ENCODE results near the gene CABP2. TPM values are rescaled to one million over a fixed set of nuclear protein-coding genes. Genes with fewer than 3 reads are reported as not detected.
A peak's percentile ranks its signal among the peaks of the same experiment; 100 is the strongest.

The CABP2 gene
- total RNA-seq, 1 donor from 2014 or later = not detected

DNA sequence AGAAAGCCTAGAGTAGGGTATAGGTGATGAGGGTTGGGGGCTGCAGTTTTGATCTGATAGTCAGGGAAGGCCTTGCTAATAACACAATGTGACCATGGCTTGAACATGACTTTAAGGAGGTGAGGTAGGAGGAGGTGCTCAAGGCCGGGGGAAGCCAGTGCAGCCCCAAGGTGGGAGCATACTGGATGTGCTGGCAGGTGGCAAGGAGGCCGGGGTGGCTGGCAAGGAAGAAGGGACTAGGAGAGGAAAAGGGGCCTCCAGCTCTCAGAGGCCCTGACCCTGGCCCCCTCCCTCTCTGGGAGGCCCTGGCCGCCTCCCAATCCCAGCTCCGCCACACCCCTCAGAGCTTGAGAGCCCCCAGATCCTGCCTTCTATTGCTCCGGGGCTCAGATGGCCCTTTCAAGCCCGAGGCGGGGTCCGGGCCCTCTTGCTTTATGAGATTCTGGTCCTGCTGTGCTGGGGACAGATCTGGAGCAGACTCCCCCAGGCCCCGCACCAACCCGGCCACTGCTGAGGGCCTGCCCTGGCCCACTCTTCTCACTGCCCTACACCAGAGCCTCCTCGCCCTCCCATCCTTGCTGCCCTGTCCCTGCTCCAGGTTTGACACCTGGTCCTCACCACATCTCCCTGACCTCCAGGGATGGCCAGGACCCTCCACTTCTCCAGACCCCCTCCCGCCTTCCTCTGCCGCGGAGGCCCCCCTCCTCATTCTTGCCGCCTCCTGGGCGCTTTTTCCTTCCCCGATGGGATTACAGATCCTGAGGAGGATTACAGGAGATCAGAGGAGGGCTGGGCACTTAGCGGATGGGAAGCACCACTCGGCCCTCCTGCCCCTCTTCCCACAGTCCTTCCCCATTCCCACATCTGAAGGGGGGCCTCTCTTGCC lies 19.9 kb downstream of the CABP2 start:
- intact Hi-C loops (cut with micrococcal nuclease) = no loop called here
- H3K36me3 Mint-ChIP-seq (ENCODE audit: low read depth) = peaks cover 36% of the 10 kb centered on the region
- H3K27ac Mint-ChIP-seq = peak overlapping the region; percentile 78
- H3K4me1 Mint-ChIP-seq (ENCODE audit: low read depth) = peaks cover 41% of the 10 kb centered on the region
- peak overlapping the region; percentile 88 for H3K4me3 Mint-ChIP-seq
- no peaks in the 10 kb centered on the region for H3K9me3 Mint-ChIP-seq
- no peaks in the 10 kb centered on the region for H3K27me3 Mint-ChIP-seq (ENCODE audit: insufficient read depth)
- DNase-seq (ENCODE audit: low spot score) = no peak

- intact Hi-C loops (cut with micrococcal nuclease) = no loop called here
- DNase-seq (ENCODE audit: low spot score) = no peak
- H3K27ac Mint-ChIP-seq = peak overlapping the region; percentile 78
- H3K36me3 Mint-ChIP-seq (ENCODE audit: low read depth) = peaks cover 35% of the 10 kb centered on the region
- no peaks in the 10 kb centered on the region for H3K27me3 Mint-ChIP-seq (ENCODE audit: insufficient read depth)
- peak overlapping the region; percentile 88 for H3K4me3 Mint-ChIP-seq
- no peaks in the 10 kb centered on the region for H3K9me3 Mint-ChIP-seq
- peaks cover 41% of the 10 kb centered on the region for H3K4me1 Mint-ChIP-seq (ENCODE audit: low read depth)
Measured at GRCh38 chr11:67502328-67502979, 20.8 kb downstream of the CABP2 start.

GRCh38 chr11:67501854-67502253 lies 21.4 kb downstream of the CABP2 start:
- Mint-ChIP-seq H3K36me3 (ENCODE audit: low read depth) (peaks cover 34% of the 10 kb centered on the region), H3K9me3 (no peaks in the 10 kb centered on the region), H3K4me3 (no peak overlapping the region), H3K4me1 (ENCODE audit: low read depth) (peaks cover 37% of the 10 kb centered on the region), H3K27me3 (ENCODE audit: insufficient read depth) (no peaks in the 10 kb centered on the region), H3K27ac (no peak overlapping the region)
- intact Hi-C loops (cut with micrococcal nuclease) = no loop called here
- no peak for DNase-seq (ENCODE audit: low spot score)

- Mint-ChIP-seq H3K9me3 (no peaks in the 10 kb centered on the region), H3K27ac (peak overlapping the region; percentile 6), H3K27me3 (ENCODE audit: insufficient read depth) (no peaks in the 10 kb centered on the region), H3K36me3 (ENCODE audit: low read depth) (peaks cover 33% of the 10 kb centered on the region), H3K4me1 (ENCODE audit: low read depth) (peaks cover 29% of the 10 kb centered on the region), H3K4me3 (peak overlapping the region; percentile 4)
- DNase-seq (ENCODE audit: low spot score) = no peak
- intact Hi-C loops (cut with micrococcal nuclease) = no loop called here
Measured at GRCh38 chr11:67500831-67501715, 22.2 kb downstream of the CABP2 start.

DNA sequence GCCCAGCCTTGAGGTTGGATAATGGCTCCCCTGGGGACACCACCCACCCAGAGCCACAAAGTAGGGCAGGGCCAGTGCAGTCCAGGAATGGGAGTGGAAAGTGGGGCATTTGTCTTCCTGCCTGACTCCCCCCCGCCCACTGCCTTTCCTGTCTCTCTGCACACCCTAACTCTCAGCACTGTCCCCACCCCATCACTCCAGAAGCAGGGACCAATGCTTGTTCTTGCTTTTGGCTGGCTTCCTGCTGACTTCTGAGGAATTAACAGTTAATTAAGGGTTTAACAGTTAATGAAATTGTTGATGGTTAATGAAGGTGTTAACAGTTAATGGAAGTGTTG lies 22.8 kb downstream of the CABP2 start:
- Mint-ChIP-seq H3K36me3 (ENCODE audit: low read depth) (peaks cover 39% of the 10 kb centered on the region), H3K4me3 (no peak overlapping the region), H3K9me3 (no peaks in the 10 kb centered on the region), H3K27me3 (ENCODE audit: insufficient read depth) (no peaks in the 10 kb centered on the region), H3K27ac (peak overlapping the region; percentile 55), H3K4me1 (ENCODE audit: low read depth) (peaks cover 24% of the 10 kb centered on the region)
- DNase-seq (ENCODE audit: low spot score) = no peak
- intact Hi-C loops (cut with micrococcal nuclease) = no loop called here

- H3K9me3 Mint-ChIP-seq = no peaks in the 10 kb centered on the region
- H3K36me3 Mint-ChIP-seq (ENCODE audit: low read depth) = peaks cover 39% of the 10 kb centered on the region
- H3K4me3 Mint-ChIP-seq = no peak overlapping the region
- no peak for DNase-seq (ENCODE audit: low spot score)
- no peaks in the 10 kb centered on the region for H3K27me3 Mint-ChIP-seq (ENCODE audit: insufficient read depth)
- H3K4me1 Mint-ChIP-seq (ENCODE audit: low read depth) = peaks cover 23% of the 10 kb centered on the region
- intact Hi-C loops (cut with micrococcal nuclease) = no loop called here
- no peak overlapping the region for H3K27ac Mint-ChIP-seq
Measured at GRCh38 chr11:67499808-67500483, 23.3 kb downstream of the CABP2 start.

GRCh38 chr11:67498544-67498972 lies 24.7 kb downstream of the CABP2 start:
- H3K4me3 Mint-ChIP-seq = no peak overlapping the region
- H3K27ac Mint-ChIP-seq = no peak overlapping the region
- intact Hi-C loops (cut with micrococcal nuclease) = no loop called here
- H3K4me1 Mint-ChIP-seq (ENCODE audit: low read depth) = peaks cover 23% of the 10 kb centered on the region
- no peaks in the 10 kb centered on the region for H3K27me3 Mint-ChIP-seq (ENCODE audit: insufficient read depth)
- no peaks in the 10 kb centered on the region for H3K9me3 Mint-ChIP-seq
- peaks cover 39% of the 10 kb centered on the region for H3K36me3 Mint-ChIP-seq (ENCODE audit: low read depth)
- DNase-seq (ENCODE audit: low spot score) = no peak

DNA sequence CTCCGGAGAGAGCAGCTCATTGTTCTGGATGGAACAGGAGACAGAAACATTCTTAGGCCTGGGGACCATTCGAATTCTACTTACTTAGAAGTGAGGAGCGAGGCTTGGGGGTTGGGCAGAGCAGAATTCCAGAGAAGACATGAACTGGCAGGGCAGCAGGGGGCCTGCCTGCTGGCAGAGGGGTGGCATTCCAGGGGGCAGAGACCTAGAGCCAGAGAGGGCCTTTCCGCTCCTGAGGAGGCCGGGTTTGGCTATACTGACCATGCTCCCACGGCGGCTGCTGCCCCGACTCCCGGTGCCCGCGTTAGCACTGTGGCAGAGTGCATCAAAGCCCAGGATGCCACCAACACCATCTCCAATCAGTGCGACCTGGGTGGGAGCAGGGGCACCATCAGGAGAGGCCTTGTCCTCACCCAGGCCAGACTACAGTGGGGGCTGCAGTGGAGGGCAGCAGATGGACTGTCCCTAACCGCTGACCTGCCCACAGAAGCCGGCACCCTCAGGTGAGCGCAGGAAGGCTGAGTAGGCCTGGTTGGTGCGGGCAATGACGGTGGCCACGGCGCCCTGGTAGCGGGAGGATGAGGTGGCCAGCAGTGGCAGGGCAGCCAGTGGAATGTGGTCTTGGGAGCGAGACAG lies 25.5 kb downstream of the CABP2 start:
- Mint-ChIP-seq H3K36me3 (ENCODE audit: low read depth) (peaks cover 37% of the 10 kb centered on the region), H3K4me3 (no peak overlapping the region), H3K27ac (no peak overlapping the region), H3K4me1 (ENCODE audit: low read depth) (peaks cover 19% of the 10 kb centered on the region), H3K9me3 (no peaks in the 10 kb centered on the region), H3K27me3 (ENCODE audit: insufficient read depth) (no peaks in the 10 kb centered on the region)
- DNase-seq (ENCODE audit: low spot score) = no peak
- intact Hi-C loops (cut with micrococcal nuclease) = no loop called here

- Mint-ChIP-seq H3K4me3 (no peak overlapping the region), H3K27ac (no peak overlapping the region), H3K36me3 (ENCODE audit: low read depth) (peaks cover 33% of the 10 kb centered on the region), H3K27me3 (ENCODE audit: insufficient read depth) (no peaks in the 10 kb centered on the region), H3K9me3 (no peaks in the 10 kb centered on the region), H3K4me1 (ENCODE audit: low read depth) (peaks cover 8% of the 10 kb centered on the region)
- intact Hi-C loops (cut with micrococcal nuclease) = no loop called here
- DNase-seq (ENCODE audit: low spot score) = no peak
Measured at GRCh38 chr11:67496113-67496512, 27.1 kb downstream of the CABP2 start.

- no peak for DNase-seq (ENCODE audit: low spot score)
- H3K36me3 Mint-ChIP-seq (ENCODE audit: low read depth) = peaks cover 30% of the 10 kb centered on the region
- peaks cover 1% of the 10 kb centered on the region for H3K4me1 Mint-ChIP-seq (ENCODE audit: low read depth)
- no peak overlapping the region for H3K27ac Mint-ChIP-seq
- H3K27me3 Mint-ChIP-seq (ENCODE audit: insufficient read depth) = no peaks in the 10 kb centered on the region
- H3K4me3 Mint-ChIP-seq = no peak overlapping the region
- intact Hi-C loops (cut with micrococcal nuclease) = no loop called here
- H3K9me3 Mint-ChIP-seq = no peaks in the 10 kb centered on the region
Measured at GRCh38 chr11:67495234-67496005, 27.8 kb downstream of the CABP2 start.

GRCh38 chr11:67494371-67495233 lies 28.6 kb downstream of the CABP2 start:
- intact Hi-C loops (cut with micrococcal nuclease) = no loop called here
- Mint-ChIP-seq H3K36me3 (ENCODE audit: low read depth) (peaks cover 31% of the 10 kb centered on the region), H3K4me3 (no peak overlapping the region), H3K27ac (no peak overlapping the region), H3K27me3 (ENCODE audit: insufficient read depth) (no peaks in the 10 kb centered on the region), H3K9me3 (no peaks in the 10 kb centered on the region), H3K4me1 (ENCODE audit: low read depth) (peaks cover 4% of the 10 kb centered on the region)
- no peak for DNase-seq (ENCODE audit: low spot score)
